ENCODE measurements around the gene ABTB2.

- TF ChIP-seq TOX (CRISPR knock-in tag; IDR thresholded peaks at IDR 0.05; ENCODE audit: borderline replicate concordance) (no peak), SNAI2 (CRISPR knock-in tag; IDR thresholded peaks at IDR 0.05) (no peak), ZNF70 (CRISPR knock-in tag; IDR thresholded peaks at IDR 0.05) (no peak), CREB5 (CRISPR knock-in tag; IDR thresholded peaks at IDR 0.05; ENCODE audit: low read depth) (no peak), ZC3H10 (CRISPR knock-in tag; IDR thresholded peaks at IDR 0.05) (no peak), RARB (CRISPR knock-in tag; IDR thresholded peaks at IDR 0.05) (no peak), PATZ1 (CRISPR knock-in tag; IDR thresholded peaks at IDR 0.05; ENCODE audit: borderline replicate concordance) (no peak), ESRRG (CRISPR knock-in tag; IDR thresholded peaks at IDR 0.05) (no peak), GLIS3 (CRISPR knock-in tag; IDR thresholded peaks at IDR 0.05) (no peak), ISL1 (CRISPR knock-in tag; IDR thresholded peaks at IDR 0.05) (no peak), OSR1 (CRISPR knock-in tag; IDR thresholded peaks at IDR 0.05) (no peak), BACH2 (CRISPR knock-in tag; IDR thresholded peaks at IDR 0.05; ENCODE audit: borderline replicate concordance) (no peak), TSHZ2 (CRISPR knock-in tag; IDR thresholded peaks at IDR 0.05) (no peak), PPARA (CRISPR knock-in tag; IDR thresholded peaks at IDR 0.05; ENCODE audit: borderline replicate concordance) (no peak)
Measured at GRCh38 chr11:34308913-34309585, 48.8 kb downstream of the ABTB2 start.

Data from SK-N-SH treated with all-trans-retinoic acid at 6 μM for 48 hours (cell line).